Endothelial cell of umbilical vein (primary cell): Measurements from ENCODE around the gene LPP. TPM values are rescaled to one million over a fixed set of nuclear protein-coding genes. Genes with fewer than 3 reads are reported as not detected.
A peak's percentile ranks its signal among the peaks of the same experiment; 100 is the strongest.

ENCODE experiments used
- BruUV-seq: library from RNA; stranded (reverse); fragments of 400-500 nt; replicated peaks from 2 replicates; lab custom pipeline; 2021; lab: Mats Ljungman, UMichigan
- CTCF ChIA-PET: fragments of 300-600, 350-600 bp; sonication (Branson Sonifier 250); formaldehyde crosslinking; loops from one replicate; lab custom pipeline; 2021; ENCODE audit warnings: antibody characterized with exemption, inconsistent platforms; lab: Charles Lee
- POLR2A ChIA-PET: fragments of 300-600, 350-600 bp; sonication (Branson Sonifier 250); formaldehyde crosslinking; loops from one replicate; lab custom pipeline; 2021; ENCODE audit warnings: antibody characterized with exemption, inconsistent platforms; lab: Charles Lee
- DNase-seq: peaks from one replicate; pipeline ENCODE4 v3.0.0-alpha.2; 2011; ENCODE audit warnings: low read depth, low spot score
- FAIRE-seq: peaks from 2 replicates; lab custom pipeline; 2011; peaks lifted over from hg19 to GRCh38; lab: Jason Lieb, UNC
- H2AFZ ChIP-seq: 2 replicates; pipeline ENCODE4 v1.6.0; 2012; ENCODE audit warnings: low read depth, low read length, control low read depth, inconsistent platforms
- H3K27ac ChIP-seq: 2 replicates; pipeline ENCODE4 v1.5.1; 2011; ENCODE audit warnings: low read depth, mild to moderate bottlenecking, control low read depth, low read length, moderate library complexity; ENCODE audit not compliant: insufficient read depth
- H3K27me3 ChIP-seq, 2 experiments: 2 replicates each; pipeline versions ENCODE4 v1.6.0 to v1.6.1; 2011; ENCODE audit warnings: low read length in 2 of 2, mixed read lengths in 1 of 2; ENCODE audit not compliant: control insufficient read depth in 2 of 2, insufficient read depth in 2 of 2
- H3K36me3 ChIP-seq, 2 experiments: 2 replicates in 1 of 2; 3 replicates in 1 of 2; pipeline ENCODE4 v1.5.1; 2011; ENCODE audit warnings: low read length in 2 of 2, mild to moderate bottlenecking in 1 of 2, moderate library complexity in 1 of 2; ENCODE audit not compliant: control insufficient read depth in 2 of 2, insufficient read depth in 2 of 2; ENCODE audit errors: extremely low read depth in 1 of 2
- H3K4me1 ChIP-seq: 3 replicates; pipeline ENCODE4 v1.5.1; 2011; ENCODE audit warnings: mild to moderate bottlenecking, low read length; ENCODE audit not compliant: control insufficient read depth, insufficient read depth; ENCODE audit errors: extremely low read depth
- H3K4me2 ChIP-seq: 2 replicates; pipeline ENCODE4 v1.6.1; 2011; ENCODE audit warnings: low read length, control low read depth, mixed read lengths; ENCODE audit not compliant: insufficient read depth
- H3K4me3 ChIP-seq, 3 experiments: fragments of 200-600 bp in 1 of 3; sonication (generic), shearing (Covaris generic) in 1 of 3; replicated peaks in 1 of 3; 2 replicates each; pipeline ENCODE4 v1.5.1; 2011 to 2016; ENCODE audit warnings: control low read depth in 3 of 3, low read length in 3 of 3, mild to moderate bottlenecking in 2 of 3, inconsistent platforms in 1 of 3, low read depth in 1 of 3, moderate library complexity in 1 of 3; ENCODE audit not compliant: insufficient read depth in 1 of 3
- H3K79me2 ChIP-seq: 2 replicates; pipeline ENCODE4 v1.6.0; 2012; ENCODE audit warnings: low read length, inconsistent platforms; ENCODE audit not compliant: control insufficient read depth, insufficient read depth
- H3K9ac ChIP-seq: replicated peaks from 2 replicates; pipeline ENCODE3; 2011; ENCODE audit warnings: low read length, control low read depth; ENCODE audit not compliant: insufficient read depth; ENCODE audit errors: extremely low read depth
- H3K9me1 ChIP-seq: replicated peaks from 3 replicates; pipeline ENCODE4 v1.6.0; 2011; ENCODE audit warnings: mild to moderate bottlenecking, low read length; ENCODE audit not compliant: control insufficient read depth, insufficient read depth; ENCODE audit errors: extremely low read depth
- H3K9me3 ChIP-seq: replicated peaks from 2 replicates; pipeline ENCODE4 v1.5.1; 2012; ENCODE audit warnings: low read length, inconsistent platforms; ENCODE audit not compliant: control insufficient read depth, insufficient read depth
- H4K20me1 ChIP-seq: replicated peaks from 2 replicates; pipeline ENCODE3; 2011; ENCODE audit warnings: mild to moderate bottlenecking, low read length; ENCODE audit not compliant: control insufficient read depth, insufficient read depth; ENCODE audit errors: extremely low read depth
- CTCF ChIP-seq, 2 donors: IDR thresholded peaks; 1 replicate in 1 of 2; 2 replicates in 1 of 2; pipeline ENCODE4 v1.5.1; 2011; ENCODE audit warnings: low read length in 2 of 2, mild to moderate bottlenecking in 2 of 2, moderate library complexity in 2 of 2, control low read depth in 1 of 2, inconsistent platforms in 1 of 2, low read depth in 1 of 2; ENCODE audit not compliant: insufficient read depth in 1 of 2; ENCODE audit errors: extremely low read depth in 1 of 2
- EZH2 ChIP-seq: IDR thresholded peaks from 2 replicates; pipeline ENCODE4 v1.6.1; 2012; ENCODE audit warnings: borderline replicate concordance, low read depth, mild to moderate bottlenecking, moderate library complexity, low read length, inconsistent platforms; ENCODE audit not compliant: severe bottlenecking
- FOS ChIP-seq: IDR thresholded peaks from 2 replicates; pipeline ENCODE4 v1.6.1; 2011; ENCODE audit warnings: mild to moderate bottlenecking, low read length, moderate library complexity, borderline replicate concordance; ENCODE audit not compliant: insufficient read depth
- GATA2 ChIP-seq: IDR thresholded peaks from 2 replicates; pipeline ENCODE4 v1.7.0; 2011; ENCODE audit warnings: low read depth, mild to moderate bottlenecking, moderate library complexity, mixed read lengths, low read length; ENCODE audit not compliant: insufficient read length, insufficient read depth
- JUN ChIP-seq: IDR thresholded peaks from 2 replicates; pipeline ENCODE4 v1.6.1; 2011; ENCODE audit warnings: borderline replicate concordance, low read depth; ENCODE audit not compliant: insufficient read length, insufficient read depth
- MAX ChIP-seq: IDR thresholded peaks from 2 replicates; pipeline ENCODE4 v1.6.1; 2011; ENCODE audit not compliant: insufficient read depth, insufficient read length
- MYC ChIP-seq: IDR thresholded peaks from one replicate; pipeline ENCODE4 v1.6.1; 2011; ENCODE audit warnings: mild to moderate bottlenecking, low read depth, low read length
- POLR2A ChIP-seq: IDR thresholded peaks from 2 replicates; pipeline ENCODE4 v1.6.1; 2012; ENCODE audit warnings: low read depth, mild to moderate bottlenecking, control low read depth, low read length
- POLR2AphosphoS5 ChIP-seq: IDR thresholded peaks from 2 replicates; pipeline ENCODE4 v1.6.1; 2012; ENCODE audit warnings: low read depth, mild to moderate bottlenecking, control low read depth, low read length, moderate library complexity; ENCODE audit not compliant: insufficient read depth
- dilution Hi-C: fragments of 300-500 bp; cut with MboI; formaldehyde crosslinking; loops from one replicate; pipeline ENCODE4 v1.15.0; 2019; ENCODE audit warnings: low sequenced_read_pairs; ENCODE audit not compliant: extremely low pct_ligation_motif_present
- intact Hi-C: fragments of 100-400 bp; cut with micrococcal nuclease; formaldehyde crosslinking; loops from one replicate; pipeline ENCODE4 v1.10.0; 2022
- polyA plus RNA-seq, 4 experiments: library from polyadenylated mRNA; depleted of rRNA in 3 of 4; stranded (reverse) in 3 of 4; unstranded in 1 of 4; fragments of >200 nt; gene quantifications; 2 replicates each; pipeline versions ENCODE4 v1.2.1 to v1.2.3, GENCODE V29; 2011 to 2012; ENCODE audit warnings: missing spikeins in 1 of 4
- total RNA-seq: library from RNA; stranded (reverse); gene quantifications from 2 replicates; pipeline ENCODE4 v1.2.3, GENCODE V29; 2021

The LPP gene
- total and polyA plus RNA-seq, 2 donors (not counting 3 experiments of a cell fraction or from before 2014, with no cell fraction given): 16.9 to 153 TPM

GRCh38 chr3:188150982-188151381, 3.0 kb upstream of the LPP start:
- Histone ChIP-seq H3K79me2 (peaks cover 19% of the 10 kb centered on the region), H3K4me2 (no peak overlapping the region), H4K20me1 (no peaks in the 10 kb centered on the region), H3K9me1 (no peaks in the 10 kb centered on the region), H3K27me3 (no peaks in the 10 kb centered on the region), H3K9ac (no peak overlapping the region), H3K4me1 (peaks cover 17% of the 10 kb centered on the region), H3K4me3 (no peak overlapping the region), H3K27ac (no peak overlapping the region), H3K36me3 (no peaks in the 10 kb centered on the region), H2AFZ (no peak overlapping the region), H3K9me3 (no peaks in the 10 kb centered on the region)
- ChIA-PET CTCF (no interaction called here), POLR2A (interaction anchor here (0.6 kb wide), 2 partner anchors 750 to 1365 kb away, joined by 3 to 5 read pairs; no protein-coding TSS in a partner anchor)
- no peak for TF ChIP-seq MYC
- no peak for TF ChIP-seq GATA2
- no TSS peak for BruUV-seq
- intact Hi-C loops (loop anchor here (5.0 to 10.0 kb wide), 5 partner anchors 144 to 731 kb away; no protein-coding TSS in a partner anchor), dilution Hi-C loops (no loop called here)
- no peak for FAIRE-seq
- no peak for DNase-seq

GRCh38 chr3:188151438-188151837, 2.5 kb upstream of the LPP start:
- Histone ChIP-seq H3K9me1 (no peaks in the 10 kb centered on the region), H3K36me3 (no peaks in the 10 kb centered on the region), H3K79me2 (peaks cover 23% of the 10 kb centered on the region), H3K9ac (no peak overlapping the region), H3K27me3 (no peaks in the 10 kb centered on the region), H3K9me3 (no peaks in the 10 kb centered on the region), H2AFZ (no peak overlapping the region), H3K27ac (no peak overlapping the region), H3K4me3 (no peak overlapping the region), H4K20me1 (no peaks in the 10 kb centered on the region), H3K4me1 (peaks cover 20% of the 10 kb centered on the region), H3K4me2 (no peak overlapping the region)
- FAIRE-seq (peak; percentile 38), DNase-seq (no peak)
- CTCF ChIA-PET: no interaction called here
- dilution Hi-C loops: no loop called here
- no TSS peak for BruUV-seq
- TF ChIP-seq CTCF (IDR thresholded peaks at IDR 0.05; ENCODE audit: extremely low read depth in 1 of 2, insufficient read depth in 1 of 2, low read depth in 1 of 2, low read length in 2 of 2): no peak
- no peak for TF ChIP-seq JUN
- TF ChIP-seq POLR2A: no peak
- TF ChIP-seq POLR2AphosphoS5: no peak
- TF ChIP-seq EZH2: no peak
- TF ChIP-seq FOS: no peak
- TF ChIP-seq MYC: no peak
- no peak for TF ChIP-seq GATA2
- TF ChIP-seq MAX: no peak
- intact Hi-C loops: loop anchor here (5.0 to 10.0 kb wide), 5 partner anchors 143 to 731 kb away; no protein-coding TSS in a partner anchor
- POLR2A ChIA-PET: no interaction called here
